DOHH2 (cell line): ENCODE measurements around the gene ATAD2B.

Experiments used
- CTCF ChIP-seq: fragments of 200-600 bp; sonication (generic); IDR thresholded peaks from one replicate; pipeline ENCODE4 v1.5.1; 2014; ENCODE audit warnings: antibody characterized with exemption, mild to moderate bottlenecking, low read depth, low read length; ENCODE audit not compliant: poor library complexity, severe bottlenecking
- EZH2phosphoT487 ChIP-seq: fragments of 200-600 bp; sonication (generic); IDR thresholded peaks from 2 replicates; pipeline ENCODE4 v1.6.1; 2017; ENCODE audit warnings: borderline replicate concordance, mild to moderate bottlenecking, antibody characterized with exemption, low read length, moderate library complexity, mixed read lengths

DNA sequence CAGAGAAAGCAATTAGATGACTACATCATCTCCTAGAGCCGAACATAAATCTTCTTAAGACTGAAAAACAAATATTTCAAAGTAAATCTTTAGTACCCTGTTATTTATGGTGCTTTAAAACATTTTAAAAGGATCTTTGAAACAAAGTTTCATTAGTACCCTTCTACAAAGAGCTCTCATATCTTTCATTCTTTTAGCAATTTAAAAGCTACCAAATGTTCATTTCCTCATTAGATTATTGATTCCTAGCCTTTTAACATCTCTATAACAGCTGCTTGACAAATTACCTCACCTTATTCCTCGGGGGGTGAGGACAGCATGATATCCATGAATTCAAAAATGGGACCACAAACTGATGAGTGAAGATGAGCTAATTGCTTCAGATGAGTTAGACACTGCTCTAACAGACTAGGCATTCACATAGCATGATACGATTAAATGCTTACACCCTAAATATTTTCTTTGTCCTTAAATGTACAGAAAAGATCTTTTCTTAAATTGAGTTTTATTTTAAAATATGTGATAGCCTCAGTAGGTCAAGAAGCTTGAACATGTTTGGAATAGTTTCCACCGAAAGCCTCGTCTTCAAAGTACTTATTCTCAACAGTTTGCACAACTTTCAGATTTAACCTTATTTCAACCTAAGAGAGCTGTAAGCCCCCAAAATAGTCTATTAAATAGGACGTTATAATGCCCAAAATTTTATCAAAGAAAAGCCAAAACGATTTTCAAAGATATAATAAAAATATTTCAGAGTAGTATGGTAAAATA, 2.1 kb downstream of the ATAD2B start:
- no peak for TF ChIP-seq CTCF
- no peak for TF ChIP-seq EZH2phosphoT487
